SK-N-SH treated with all-trans-retinoic acid at 6 μM for 48 hours (cell line): Measurements from ENCODE around the gene TMX3.
A peak's percentile ranks its signal among the peaks of the same experiment; 100 is the strongest.

ENCODE experiments used
- ATAC-seq: fragments of 200-7000 bp; cut with Tn5 transposase; 3 replicates; pipeline ENCODE4 v1.9.1; 2020; ENCODE audit warnings: mild to moderate bottlenecking, moderate library complexity
- ARNTL ChIP-seq: fragments of 450-650 bp; formaldehyde crosslinking; IDR thresholded peaks from 2 replicates; pipeline ENCODE4 v1.5.0; 2020; ENCODE audit warnings: low read depth, mild to moderate bottlenecking, moderate library complexity, borderline replicate concordance
- BACH2 ChIP-seq: fragments of 250-450 bp; sonication (Bioruptor Pico); IDR thresholded peaks from 2 replicates; pipeline ENCODE4 v1.9.0; 2021; ENCODE audit warnings: mild to moderate bottlenecking, borderline replicate concordance
- CSDC2 ChIP-seq: fragments of 250-450 bp; sonication (Bioruptor Pico); IDR thresholded peaks from 2 replicates; pipeline ENCODE4 v1.5.0; 2020; ENCODE audit warnings: mild to moderate bottlenecking, moderate library complexity
- CSRNP3 ChIP-seq: fragments of 250-450 bp; sonication (Bioruptor Pico); IDR thresholded peaks from 2 replicates; pipeline ENCODE4 v1.5.1; 2021; ENCODE audit warnings: mild to moderate bottlenecking, moderate library complexity
- GLIS3 ChIP-seq: fragments of 250-450 bp; sonication (Bioruptor Pico); IDR thresholded peaks from 2 replicates; pipeline ENCODE4 v1.5.0; 2020; ENCODE audit warnings: mild to moderate bottlenecking, moderate library complexity
- ISL1 ChIP-seq: fragments of 250-450 bp; sonication (Bioruptor Pico); IDR thresholded peaks from 2 replicates; pipeline ENCODE4 v2.1.2; 2022; ENCODE audit warnings: mild to moderate bottlenecking, moderate library complexity
- OSR1 ChIP-seq: fragments of 250-450 bp; sonication (Bioruptor Pico); IDR thresholded peaks from 2 replicates; pipeline ENCODE4 v1.8.0; 2022; ENCODE audit warnings: moderate library complexity, mild to moderate bottlenecking, inconsistent platforms
- PPARA ChIP-seq: fragments of 250-450 bp; sonication (Bioruptor Pico); IDR thresholded peaks from 2 replicates; pipeline ENCODE4 v1.5.0; 2020; ENCODE audit warnings: mild to moderate bottlenecking, borderline replicate concordance
- RARB ChIP-seq: fragments of 250-450 bp; sonication (Bioruptor Pico); IDR thresholded peaks from 2 replicates; pipeline ENCODE4 v1.8.0; 2021; ENCODE audit warnings: mild to moderate bottlenecking, moderate library complexity
- SNAI2 ChIP-seq: fragments of 250-450 bp; sonication (Bioruptor Pico); IDR thresholded peaks from 2 replicates; pipeline ENCODE4 v1.5.0; 2020; ENCODE audit warnings: mild to moderate bottlenecking, moderate library complexity
- TCF4 ChIP-seq: fragments of 250-450 bp; sonication (Bioruptor Pico); IDR thresholded peaks from 2 replicates; pipeline ENCODE4 v1.8.0; 2021; ENCODE audit warnings: mild to moderate bottlenecking, moderate library complexity, borderline replicate concordance
- TOX ChIP-seq: fragments of 250-450 bp; sonication (Bioruptor Pico); IDR thresholded peaks from 2 replicates; pipeline ENCODE4 v1.8.0; 2021; ENCODE audit warnings: mild to moderate bottlenecking, moderate library complexity, borderline replicate concordance
- ZC3H10 ChIP-seq: fragments of 250-450 bp; sonication (Bioruptor Pico); IDR thresholded peaks from 2 replicates; pipeline ENCODE4 v1.5.1; 2021; ENCODE audit warnings: mild to moderate bottlenecking, moderate library complexity
- ZFP3 ChIP-seq: fragments of 250-450 bp; sonication (Bioruptor Pico); IDR thresholded peaks from 2 replicates; pipeline ENCODE4 v1.5.0; 2020; ENCODE audit warnings: mild to moderate bottlenecking, moderate library complexity
- ZFP30 ChIP-seq: fragments of 450-650 bp; formaldehyde crosslinking; IDR thresholded peaks from 2 replicates; pipeline ENCODE4 v1.5.0; 2022; ENCODE audit warnings: mild to moderate bottlenecking, moderate library complexity
- ZNF565 ChIP-seq: fragments of 450-650 bp; formaldehyde crosslinking; conservative IDR thresholded peaks from 2 replicates; pipeline ENCODE4 v1.5.0; 2020; ENCODE audit warnings: low read depth, mild to moderate bottlenecking, moderate library complexity
- ZNF70 ChIP-seq: fragments of 450-650 bp; formaldehyde crosslinking; IDR thresholded peaks from 2 replicates; pipeline ENCODE4 v1.5.0; 2020; ENCODE audit warnings: mild to moderate bottlenecking, moderate library complexity
- ZNF8 ChIP-seq: fragments of 450-650 bp; formaldehyde crosslinking; IDR thresholded peaks from 2 replicates; pipeline ENCODE4 v1.5.0; 2020; ENCODE audit warnings: mild to moderate bottlenecking, moderate library complexity
- TF ChIP-seq, protein P1 (sequence below): fragments of 250-450 bp; sonication (Bioruptor Pico); IDR thresholded peaks from 2 replicates; pipeline ENCODE4 v1.8.0; 2021; ENCODE audit warnings: low read depth, mild to moderate bottlenecking, moderate library complexity, borderline replicate concordance
- TF ChIP-seq, protein P2 (sequence below): fragments of 250-450 bp; sonication (Bioruptor Pico); IDR thresholded peaks from 2 replicates; pipeline ENCODE4 v1.8.0; 2020; ENCODE audit warnings: mild to moderate bottlenecking, moderate library complexity, borderline replicate concordance
- TF ChIP-seq, protein P3 (sequence below): fragments of 250-450 bp; sonication (Bioruptor Pico); IDR thresholded peaks from 2 replicates; pipeline ENCODE4 v1.5.0; 2020; ENCODE audit warnings: mild to moderate bottlenecking, moderate library complexity

The TMX3 gene

DNA sequence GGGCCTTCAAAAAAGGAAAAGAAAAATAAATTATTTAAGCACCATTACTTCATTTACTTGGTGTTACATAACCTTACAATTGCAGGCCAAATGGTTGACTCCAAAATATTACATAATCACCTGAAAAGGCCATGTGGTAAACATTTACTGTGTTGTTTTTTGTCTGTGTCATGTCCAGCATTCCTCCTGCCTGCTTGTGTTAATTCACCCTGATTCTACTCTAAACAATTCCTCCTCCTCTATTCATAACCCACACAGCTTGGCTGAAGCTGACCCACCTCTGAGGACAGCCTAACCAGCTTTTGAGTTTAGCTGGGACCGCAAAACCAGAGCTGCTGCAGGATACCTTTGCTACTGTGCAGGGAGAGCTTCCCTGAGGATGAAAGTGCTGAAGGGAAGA is 35.4 kb downstream of the TMX3 start:
- ATAC-seq: peak; percentile 40; the same call in 2 of the 3 replicates
- TF ChIP-seq GLIS3 (CRISPR knock-in tag) (no peak), RARB (CRISPR knock-in tag) (no peak), ZFP30 (CRISPR knock-in tag) (no peak), BACH2 (CRISPR knock-in tag) (no peak), ZFP3 (CRISPR knock-in tag) (no peak), CSRNP3 (CRISPR knock-in tag) (no peak), TCF4 (no peak), ZNF565 (CRISPR knock-in tag) (no peak)
- TF ChIP-seq, protein P1, sequence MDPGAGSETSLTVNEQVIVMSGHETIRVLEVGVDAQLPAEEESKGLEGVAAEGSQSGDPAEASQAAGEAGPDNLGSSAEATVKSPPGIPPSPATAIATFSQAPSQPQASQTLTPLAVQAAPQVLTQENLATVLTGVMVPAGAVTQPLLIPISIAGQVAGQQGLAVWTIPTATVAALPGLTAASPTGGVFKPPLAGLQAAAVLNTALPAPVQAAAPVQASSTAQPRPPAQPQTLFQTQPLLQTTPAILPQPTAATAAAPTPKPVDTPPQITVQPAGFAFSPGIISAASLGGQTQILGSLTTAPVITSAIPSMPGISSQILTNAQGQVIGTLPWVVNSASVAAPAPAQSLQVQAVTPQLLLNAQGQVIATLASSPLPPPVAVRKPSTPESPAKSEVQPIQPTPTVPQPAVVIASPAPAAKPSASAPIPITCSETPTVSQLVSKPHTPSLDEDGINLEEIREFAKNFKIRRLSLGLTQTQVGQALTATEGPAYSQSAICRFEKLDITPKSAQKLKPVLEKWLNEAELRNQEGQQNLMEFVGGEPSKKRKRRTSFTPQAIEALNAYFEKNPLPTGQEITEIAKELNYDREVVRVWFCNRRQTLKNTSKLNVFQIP (CRISPR knock-in tag): no peak

DNA sequence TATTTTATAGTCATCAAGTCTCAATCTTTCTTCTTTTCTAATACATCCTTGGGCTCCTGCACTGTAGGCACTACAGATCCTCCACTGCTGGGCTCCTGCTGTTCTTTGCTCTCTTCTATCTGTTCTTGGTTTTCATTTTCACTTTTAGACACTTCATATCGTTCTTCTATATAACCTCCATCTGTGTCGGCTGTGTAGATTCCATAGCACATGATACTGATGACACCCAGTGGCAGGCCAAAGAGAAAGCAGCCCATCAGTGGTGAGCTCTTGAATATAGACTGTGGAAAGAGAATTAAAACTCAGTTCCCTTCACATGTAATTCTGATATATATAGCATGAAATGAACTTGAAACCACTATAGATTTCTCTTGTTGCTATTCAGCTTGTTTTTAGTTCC is 38.0 kb downstream of the TMX3 start:
- 0 out of 3 replicates have a peak, but pooled peaks have one; percentile 57 for ATAC-seq
- TF ChIP-seq CSRNP3 (CRISPR knock-in tag) (no peak), ARNTL (CRISPR knock-in tag) (no peak), ZNF8 (CRISPR knock-in tag) (no peak), SNAI2 (CRISPR knock-in tag) (no peak), ZFP30 (CRISPR knock-in tag) (no peak), RARB (CRISPR knock-in tag) (no peak), ISL1 (CRISPR knock-in tag) (no peak), GLIS3 (CRISPR knock-in tag) (no peak), ZC3H10 (CRISPR knock-in tag) (no peak), OSR1 (CRISPR knock-in tag) (no peak), ZNF565 (CRISPR knock-in tag) (no peak), PPARA (CRISPR knock-in tag) (no peak), TOX (CRISPR knock-in tag) (no peak), BACH2 (CRISPR knock-in tag) (no peak), CSDC2 (no peak), ZNF70 (no peak)
- TF ChIP-seq, protein P2, sequence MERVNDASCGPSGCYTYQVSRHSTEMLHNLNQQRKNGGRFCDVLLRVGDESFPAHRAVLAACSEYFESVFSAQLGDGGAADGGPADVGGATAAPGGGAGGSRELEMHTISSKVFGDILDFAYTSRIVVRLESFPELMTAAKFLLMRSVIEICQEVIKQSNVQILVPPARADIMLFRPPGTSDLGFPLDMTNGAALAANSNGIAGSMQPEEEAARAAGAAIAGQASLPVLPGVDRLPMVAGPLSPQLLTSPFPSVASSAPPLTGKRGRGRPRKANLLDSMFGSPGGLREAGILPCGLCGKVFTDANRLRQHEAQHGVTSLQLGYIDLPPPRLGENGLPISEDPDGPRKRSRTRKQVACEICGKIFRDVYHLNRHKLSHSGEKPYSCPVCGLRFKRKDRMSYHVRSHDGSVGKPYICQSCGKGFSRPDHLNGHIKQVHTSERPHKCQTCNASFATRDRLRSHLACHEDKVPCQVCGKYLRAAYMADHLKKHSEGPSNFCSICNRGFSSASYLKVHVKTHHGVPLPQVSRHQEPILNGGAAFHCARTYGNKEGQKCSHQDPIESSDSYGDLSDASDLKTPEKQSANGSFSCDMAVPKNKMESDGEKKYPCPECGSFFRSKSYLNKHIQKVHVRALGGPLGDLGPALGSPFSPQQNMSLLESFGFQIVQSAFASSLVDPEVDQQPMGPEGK (CRISPR knock-in tag): no peak
- TF ChIP-seq, protein P3, sequence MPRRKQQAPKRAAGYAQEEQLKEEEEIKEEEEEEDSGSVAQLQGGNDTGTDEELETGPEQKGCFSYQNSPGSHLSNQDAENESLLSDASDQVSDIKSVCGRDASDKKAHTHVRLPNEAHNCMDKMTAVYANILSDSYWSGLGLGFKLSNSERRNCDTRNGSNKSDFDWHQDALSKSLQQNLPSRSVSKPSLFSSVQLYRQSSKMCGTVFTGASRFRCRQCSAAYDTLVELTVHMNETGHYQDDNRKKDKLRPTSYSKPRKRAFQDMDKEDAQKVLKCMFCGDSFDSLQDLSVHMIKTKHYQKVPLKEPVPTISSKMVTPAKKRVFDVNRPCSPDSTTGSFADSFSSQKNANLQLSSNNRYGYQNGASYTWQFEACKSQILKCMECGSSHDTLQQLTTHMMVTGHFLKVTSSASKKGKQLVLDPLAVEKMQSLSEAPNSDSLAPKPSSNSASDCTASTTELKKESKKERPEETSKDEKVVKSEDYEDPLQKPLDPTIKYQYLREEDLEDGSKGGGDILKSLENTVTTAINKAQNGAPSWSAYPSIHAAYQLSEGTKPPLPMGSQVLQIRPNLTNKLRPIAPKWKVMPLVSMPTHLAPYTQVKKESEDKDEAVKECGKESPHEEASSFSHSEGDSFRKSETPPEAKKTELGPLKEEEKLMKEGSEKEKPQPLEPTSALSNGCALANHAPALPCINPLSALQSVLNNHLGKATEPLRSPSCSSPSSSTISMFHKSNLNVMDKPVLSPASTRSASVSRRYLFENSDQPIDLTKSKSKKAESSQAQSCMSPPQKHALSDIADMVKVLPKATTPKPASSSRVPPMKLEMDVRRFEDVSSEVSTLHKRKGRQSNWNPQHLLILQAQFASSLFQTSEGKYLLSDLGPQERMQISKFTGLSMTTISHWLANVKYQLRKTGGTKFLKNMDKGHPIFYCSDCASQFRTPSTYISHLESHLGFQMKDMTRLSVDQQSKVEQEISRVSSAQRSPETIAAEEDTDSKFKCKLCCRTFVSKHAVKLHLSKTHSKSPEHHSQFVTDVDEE: no peak
- TF ChIP-seq, protein P1 (CRISPR knock-in tag): no peak
